Measurements from ENCODE around the gene KAZN. TPM values are rescaled to one million over a fixed set of nuclear protein-coding genes. Genes with fewer than 3 reads are reported as not detected.

KAZN gene
- total RNA-seq, 1 donor from 2014 or later = 9.4 TPM

- no peak overlapping the region for H3K27ac Mint-ChIP-seq (ENCODE audit: unreplicated experiment)
- no peak for FAIRE-seq
- Histone ChIP-seq H3K79me2 (ENCODE audit: insufficient read depth, low read length) (no peaks in the 10 kb centered on the region), H2AFZ (ENCODE audit: low read depth, low read length) (no peak overlapping the region), H3K27me3 (ENCODE audit: insufficient read depth, low read length) (no peaks in the 10 kb centered on the region), H3K9me3 (ENCODE audit: insufficient read depth, low read depth, low read length) (peaks cover 3% of the 10 kb centered on the region), H3K4me2 (ENCODE audit: low read length) (no peak overlapping the region), H4K20me1 (ENCODE audit: insufficient read depth, low read length) (peaks cover 5% of the 10 kb centered on the region), H3K4me3 (ENCODE audit: insufficient read depth, low read depth, low read length) (no peak overlapping the region), H3K9ac (ENCODE audit: low read length) (no peak overlapping the region), H3K4me1 (ENCODE audit: insufficient read depth, low read length) (no peaks in the 10 kb centered on the region), H3K36me3 (ENCODE audit: insufficient read depth, low read length) (no peaks in the 10 kb centered on the region), H3K27ac (ENCODE audit: low read depth, low read length) (no peak overlapping the region)
- peaks cover 3% of the 10 kb centered on the region for H3K27me3 Mint-ChIP-seq (ENCODE audit: low read depth, unreplicated experiment)
- no peak for DNase-seq (ENCODE audit: low read depth)
- H3K36me3 Mint-ChIP-seq (ENCODE audit: low read depth, unreplicated experiment) = peaks cover 18% of the 10 kb centered on the region
- TF ChIP-seq CTCF (IDR thresholded peaks at IDR 0.05; ENCODE audit: insufficient read depth, low read depth, low read length) (no peak), EZH2 (IDR thresholded peaks at IDR 0.05; ENCODE audit: insufficient read depth, low read length) (no peak)
- H3K4me3 Mint-ChIP-seq (ENCODE audit: unreplicated experiment) = no peak overlapping the region
- peaks cover 3% of the 10 kb centered on the region for H3K9me3 Mint-ChIP-seq (ENCODE audit: unreplicated experiment)
- no peaks in the 10 kb centered on the region for H3K4me1 Mint-ChIP-seq (ENCODE audit: low read depth, unreplicated experiment)
Observed at GRCh38 chr1:14958249-14959058, 360.0 kb downstream of the KAZN start.

GRCh38 chr1:14959059-14959694 is 360.7 kb downstream of the KAZN start:
- Histone ChIP-seq H3K36me3 (ENCODE audit: insufficient read depth, low read length) (no peaks in the 10 kb centered on the region), H3K4me3 (ENCODE audit: insufficient read depth, low read depth, low read length) (no peak overlapping the region), H2AFZ (ENCODE audit: low read depth, low read length) (no peak overlapping the region), H3K9ac (ENCODE audit: low read length) (no peak overlapping the region), H3K27ac (ENCODE audit: low read depth, low read length) (no peak overlapping the region), H3K4me1 (ENCODE audit: insufficient read depth, low read length) (no peaks in the 10 kb centered on the region), H3K4me2 (ENCODE audit: low read length) (no peak overlapping the region), H3K79me2 (ENCODE audit: insufficient read depth, low read length) (no peaks in the 10 kb centered on the region), H4K20me1 (ENCODE audit: insufficient read depth, low read length) (peaks cover 5% of the 10 kb centered on the region), H3K27me3 (ENCODE audit: insufficient read depth, low read length) (no peaks in the 10 kb centered on the region), H3K9me3 (ENCODE audit: insufficient read depth, low read depth, low read length) (no peaks in the 10 kb centered on the region)
- DNase-seq (ENCODE audit: low read depth) (no peak), FAIRE-seq (no peak)
- TF ChIP-seq CTCF (IDR thresholded peaks at IDR 0.05; ENCODE audit: insufficient read depth, low read depth, low read length) (no peak), EZH2 (IDR thresholded peaks at IDR 0.05; ENCODE audit: insufficient read depth, low read length) (no peak)
- Mint-ChIP-seq H3K27me3 (ENCODE audit: low read depth, unreplicated experiment) (peaks cover 3% of the 10 kb centered on the region), H3K36me3 (ENCODE audit: low read depth, unreplicated experiment) (peaks cover 19% of the 10 kb centered on the region), H3K4me1 (ENCODE audit: low read depth, unreplicated experiment) (no peaks in the 10 kb centered on the region), H3K27ac (ENCODE audit: unreplicated experiment) (no peak overlapping the region), H3K4me3 (ENCODE audit: unreplicated experiment) (no peak overlapping the region), H3K9me3 (ENCODE audit: unreplicated experiment) (peaks cover 3% of the 10 kb centered on the region)
